ENCODE data around the gene ATAD5. TPM values are rescaled to one million over a fixed set of nuclear protein-coding genes. Genes with fewer than 3 reads are reported as not detected.

Gene ATAD5
- total RNA-seq, 6 experiments from 2014 or later: 0.29 to 2.7 (median 0.67) TPM

GRCh38 chr17:30824356-30825145, 7.2 kb upstream of the ATAD5 start, which contains the start of gene CRLF3:
TSS of gene CRLF3 (minus strand) at chr17:30824692. CDS start at chr17:30824651, 41 bp downstream.
- TF ChIP-seq POLR2A (IDR thresholded peaks at IDR 0.05): peak; percentile 87
- TF ChIP-seq, protein P1, sequence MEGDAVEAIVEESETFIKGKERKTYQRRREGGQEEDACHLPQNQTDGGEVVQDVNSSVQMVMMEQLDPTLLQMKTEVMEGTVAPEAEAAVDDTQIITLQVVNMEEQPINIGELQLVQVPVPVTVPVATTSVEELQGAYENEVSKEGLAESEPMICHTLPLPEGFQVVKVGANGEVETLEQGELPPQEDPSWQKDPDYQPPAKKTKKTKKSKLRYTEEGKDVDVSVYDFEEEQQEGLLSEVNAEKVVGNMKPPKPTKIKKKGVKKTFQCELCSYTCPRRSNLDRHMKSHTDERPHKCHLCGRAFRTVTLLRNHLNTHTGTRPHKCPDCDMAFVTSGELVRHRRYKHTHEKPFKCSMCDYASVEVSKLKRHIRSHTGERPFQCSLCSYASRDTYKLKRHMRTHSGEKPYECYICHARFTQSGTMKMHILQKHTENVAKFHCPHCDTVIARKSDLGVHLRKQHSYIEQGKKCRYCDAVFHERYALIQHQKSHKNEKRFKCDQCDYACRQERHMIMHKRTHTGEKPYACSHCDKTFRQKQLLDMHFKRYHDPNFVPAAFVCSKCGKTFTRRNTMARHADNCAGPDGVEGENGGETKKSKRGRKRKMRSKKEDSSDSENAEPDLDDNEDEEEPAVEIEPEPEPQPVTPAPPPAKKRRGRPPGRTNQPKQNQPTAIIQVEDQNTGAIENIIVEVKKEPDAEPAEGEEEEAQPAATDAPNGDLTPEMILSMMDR (IDR thresholded peaks at IDR 0.05): peak; percentile 44 to 70 (median 64)
- intact Hi-C loops (cut with DNase I): no loop called here
- peak; percentile 97 to 100 (median 98) for ATAC-seq
- Histone ChIP-seq H3K9me3 (no peaks in the 10 kb centered on the region), H3K27me3 (no peaks in the 10 kb centered on the region), H3K36me3 (no peaks in the 10 kb centered on the region), H3K4me1 (peaks cover 0 to 5% (median 0%) of the 10 kb centered on the region in 4 donors), H3K27ac (peak within 1 kb of the TSS; percentile 62 to 84 (median 65)), H3K4me3 (peak within 1 kb of the TSS; percentile 87 to 93 (median 90))
- DNase-seq: peak; percentile 90 to 95 (median 92)
- under 1% methylated on average over 28 of the region's 75 CpGs for WGBS (ENCODE audit: insufficient coverage, low coverage, low lambda C conversion rate, missing lambda C conversion rate)

DNA sequence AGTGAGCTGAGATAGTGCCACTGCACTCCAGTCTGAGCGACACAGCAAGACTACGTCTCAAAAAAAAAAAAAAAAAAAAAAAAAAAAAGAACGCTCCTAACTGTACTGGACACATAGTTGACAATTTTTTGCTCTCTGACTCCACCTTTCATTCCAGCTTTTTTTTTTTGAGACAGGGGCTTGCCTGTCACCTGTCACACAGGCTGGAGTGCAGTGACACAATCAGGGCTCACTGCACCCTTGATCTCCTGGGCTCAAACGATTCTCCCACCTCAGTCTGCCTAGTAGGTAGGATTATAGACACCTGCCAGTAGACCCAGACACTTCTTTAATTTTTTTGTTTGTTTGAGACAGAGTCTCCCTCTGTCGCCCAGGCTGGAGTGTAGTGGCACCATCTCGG, 4.7 kb upstream of the ATAD5 start:
- DNase-seq: no peak
- intact Hi-C loops (cut with DNase I): no loop called here
- Histone ChIP-seq H3K4me1 (peaks cover 0 to 5% (median 0%) of the 10 kb centered on the region in 4 donors), H3K9me3 (no peaks in the 10 kb centered on the region), H3K36me3 (no peaks in the 10 kb centered on the region), H3K4me3 (no peak overlapping the region), H3K27ac (no peak overlapping the region), H3K27me3 (no peaks in the 10 kb centered on the region)
- 64% methylated on average over 2 of the region's 6 CpGs for WGBS (ENCODE audit: insufficient coverage, low coverage, low lambda C conversion rate, missing lambda C conversion rate)
- ATAC-seq: no peak
- TF ChIP-seq POLR2A (IDR thresholded peaks at IDR 0.05): no peak
- TF ChIP-seq, protein P1 (IDR thresholded peaks at IDR 0.05): no peak

DNA sequence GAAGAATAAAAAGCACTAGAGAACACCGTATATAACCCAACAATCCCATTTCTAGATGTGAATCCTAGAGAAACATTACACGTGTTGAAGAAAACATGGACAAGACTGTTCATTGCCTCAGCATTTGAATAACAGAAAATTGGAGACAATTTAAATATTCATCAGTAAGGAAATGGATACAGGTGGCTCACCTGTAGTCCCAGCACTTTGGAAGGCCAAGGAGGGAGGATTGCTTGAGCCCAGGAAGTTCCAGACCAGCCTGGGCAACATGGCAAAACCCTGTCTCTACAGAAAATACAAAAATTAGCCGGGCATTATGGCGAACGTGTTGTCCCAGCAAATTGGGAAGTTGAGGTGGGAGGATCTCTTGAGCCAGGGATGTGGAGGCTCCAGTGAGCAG, 2.7 kb upstream of the ATAD5 start:
- no peak overlapping the region for H3K27ac ChIP-seq

DNA sequence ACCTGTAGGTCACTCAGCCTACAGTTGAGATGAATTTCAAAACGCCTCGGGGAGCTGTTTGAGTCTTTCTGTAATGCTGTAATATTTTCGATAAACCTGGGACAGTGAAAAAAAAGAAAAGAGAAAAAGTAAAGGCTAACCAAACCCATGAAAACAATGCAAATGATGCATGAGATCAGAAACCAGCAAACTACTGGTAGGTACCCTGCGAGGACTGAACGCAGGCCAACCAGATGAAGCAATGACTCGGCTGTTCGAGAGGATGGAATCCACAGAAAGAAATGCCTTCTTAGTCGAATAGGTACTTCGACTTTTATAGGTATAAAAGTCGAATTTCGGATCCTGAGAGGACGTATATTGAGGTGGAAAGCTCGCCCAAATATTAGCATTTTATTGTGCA, 509 bp upstream of the ATAD5 start:
- DNase-seq (no peak), ATAC-seq (peak; percentile 32 to 46 (median 41))
- H3K27me3 ChIP-seq: no peaks in the 10 kb centered on the region
- no peaks in the 10 kb centered on the region for H3K9me3 ChIP-seq
- TF ChIP-seq, protein P1 (IDR thresholded peaks at IDR 0.05): no peak
- TF ChIP-seq POLR2A (IDR thresholded peaks at IDR 0.05): no peak
- 23% methylated on average over 13 of the region's 13 CpGs for WGBS (ENCODE audit: insufficient coverage, low coverage, low lambda C conversion rate, missing lambda C conversion rate)
- peaks cover 0 to 4% (median 0%) of the 10 kb centered on the region in 4 donors for H3K4me1 ChIP-seq
- no peak overlapping the region for H3K27ac ChIP-seq
- peak overlapping the region; percentile 65 to 74 (median 69) for H3K4me3 ChIP-seq
- no peaks in the 10 kb centered on the region for H3K36me3 ChIP-seq
- intact Hi-C loops (cut with DNase I): no loop called here

More for the DNA sequence above, 2.7 kb upstream of the ATAD5 start:
- no peak for TF ChIP-seq POLR2A (IDR thresholded peaks at IDR 0.05)
- TF ChIP-seq, protein P1 (IDR thresholded peaks at IDR 0.05): no peak
- DNase-seq (no peak), ATAC-seq (no peak)
- no peaks in the 10 kb centered on the region for H3K9me3 ChIP-seq
- no peaks in the 10 kb centered on the region for H3K27me3 ChIP-seq
- H3K36me3 ChIP-seq: no peaks in the 10 kb centered on the region
- WGBS (ENCODE audit: insufficient coverage, low coverage, low lambda C conversion rate, missing lambda C conversion rate): 68% methylated on average over 5 of the region's 5 CpGs
- no peak overlapping the region for H3K4me3 ChIP-seq
- peaks cover 0 to 5% (median 2%) of the 10 kb centered on the region in 4 donors for H3K4me1 ChIP-seq
- intact Hi-C loops (cut with DNase I): no loop called here
